Spleen (tissue), 11 donors: ENCODE measurements around the gene GRP. TPM values are rescaled to one million over a fixed set of nuclear protein-coding genes. Genes with fewer than 3 reads are reported as not detected.

ENCODE experiments used
- DNase-seq: peaks from one replicate; pipeline ENCODE4 v3.0.0-alpha.2; 2020
- H3K27ac ChIP-seq, 8 donors: fragments of 200-600 bp; sonication (generic) in 7 of 8; 1 replicate in 4 of 8; 2 replicates in 4 of 8; pipeline versions ENCODE4 v1.5.0 to v1.8.0; 2016 to 2021; ENCODE audit warnings: inconsistent platforms in 4 of 8, mild to moderate bottlenecking in 4 of 8, moderate library complexity in 1 of 8
- H3K27me3 ChIP-seq, 7 donors: fragments of 200-600 bp; sonication (generic) in 6 of 7; replicated peaks in 1 of 7; 1 replicate in 4 of 7; 2 replicates in 3 of 7; pipeline versions ENCODE4 v1.5.0 to v1.8.0; 2016 to 2021; ENCODE audit warnings: inconsistent platforms in 3 of 7, mild to moderate bottlenecking in 1 of 7
- H3K36me3 ChIP-seq, 6 donors: fragments of 200-600 bp; sonication (generic) in 5 of 6; 1 replicate in 4 of 6; 2 replicates in 2 of 6; pipeline versions ENCODE4 v1.5.0 to v1.8.0; 2016 to 2021; ENCODE audit warnings: inconsistent platforms in 2 of 6
- H3K4me1 ChIP-seq, 6 donors: fragments of 200-600 bp; sonication (generic) in 5 of 6; 1 replicate in 3 of 6; 2 replicates in 3 of 6; pipeline versions ENCODE4 v1.5.0 to v1.8.0; 2016 to 2021; ENCODE audit warnings: inconsistent platforms in 3 of 6
- H3K4me3 ChIP-seq, 8 donors: fragments of 200-600 bp; sonication (generic) in 7 of 8; 1 replicate in 4 of 8; 2 replicates in 4 of 8; pipeline versions ENCODE4 v1.5.0 to v1.8.0; 2016 to 2021; ENCODE audit warnings: inconsistent platforms in 4 of 8, mild to moderate bottlenecking in 4 of 8, moderate library complexity in 2 of 8
- H3K9me3 ChIP-seq, 8 donors: fragments of 200-600 bp; sonication (generic) in 7 of 8; 1 replicate in 4 of 8; 2 replicates in 4 of 8; pipeline versions ENCODE4 v1.5.0 to v1.8.0; 2016 to 2021; ENCODE audit warnings: inconsistent platforms in 4 of 8
- POLR2A ChIP-seq, 3 donors: fragments of 450-650 bp; IDR thresholded peaks; one replicate each; pipeline ENCODE4 v1.5.1; 2017; ENCODE audit warnings: antibody characterized with exemption in 3 of 3, mild to moderate bottlenecking in 1 of 3
- POLR2AphosphoS5 ChIP-seq, 3 donors: sonication (generic); formaldehyde crosslinking; IDR thresholded peaks; one replicate each; pipeline ENCODE4 v1.5.1; 2017; ENCODE audit warnings: antibody characterized with exemption in 3 of 3
- WGBS, 5 donors: extraction: QIAGEN DNeasy Blood & Tissue Kit in 3 of 5; methylation state at CpG; one replicate each; pipeline versions ENCODE4 v1.1.5 to v1.1.7; 2013 to 2018; 5-methylcytosine and 5-hydroxymethylcytosine counted together
- intact Hi-C: fragments of 100-400 bp; cut with DNase I; formaldehyde crosslinking; loops from one replicate; pipeline ENCODE4 v1.15.0; 2023; ENCODE audit warnings: low total_unique reads
- polyA plus RNA-seq, 3 donors: library from polyadenylated mRNA; stranded (reverse); fragments of 200-250 nt; gene quantifications; one replicate each; pipeline ENCODE4 v1.2.1, GENCODE V29; 2013
- total RNA-seq, 7 donors: library from RNA; depleted of rRNA in 3 of 7; stranded (reverse); fragments of >200 nt in 3 of 7; fragmentation: NEBNext Ultra II Directional in 4 of 7; extraction: Animal tissue kit (Norgen Biotek cat#: 25700) in 4 of 7; gene quantifications; one replicate each; pipeline versions ENCODE4 v1.1.0 to v1.2.1, GENCODE V29; 2016 to 2021
- TF ChIP-seq, protein P1 (sequence below), 11 experiments: fragments of 200-600 bp in 7 of 11; fragments of 450-650 bp in 4 of 11; sonication (generic) in 4 of 11; IDR thresholded peaks in 8 of 11; conservative IDR thresholded peaks in 3 of 11; 1 replicate in 7 of 11; 2 replicates in 4 of 11; pipeline versions ENCODE4 v1.4.0 to v1.8.0; 2016 to 2021; ENCODE audit warnings: antibody characterized with exemption in 11 of 11, inconsistent platforms in 4 of 11, mild to moderate bottlenecking in 1 of 11
- donor health status: healthy with polysubstance abuse.
- donor health status: DM: no; HTN: no; CAD: no; lungs with moderate emphysema.
- donor health status: DM: no; HTN: no; CAD: no.
- donor health status: Bipolar disorder and iron deficiency.
- donor health status: healthy.
- donor health status: DM: no; HTN: no; CAD: no.
- donor health status: DM: yes; HTN: yes; CAD: no.

The GRP gene
- total and polyA plus RNA-seq, 10 donors, result not detected

- no peak overlapping the region for H3K27ac ChIP-seq
- H3K36me3 ChIP-seq, result no peaks in the 10 kb centered on the region
- intact Hi-C loops, result no loop called here
- H3K4me1 ChIP-seq, result no peaks in the 10 kb centered on the region
- 56 to 71% (median 60%) methylated on average over 6 of the region's 6 CpGs for WGBS, 5 donors
- DNase-seq, result no peak
- no peaks in the 10 kb centered on the region for H3K9me3 ChIP-seq
- no peak for TF ChIP-seq POLR2A (IDR thresholded peaks at IDR 0.05)
- TF ChIP-seq, protein P1, sequence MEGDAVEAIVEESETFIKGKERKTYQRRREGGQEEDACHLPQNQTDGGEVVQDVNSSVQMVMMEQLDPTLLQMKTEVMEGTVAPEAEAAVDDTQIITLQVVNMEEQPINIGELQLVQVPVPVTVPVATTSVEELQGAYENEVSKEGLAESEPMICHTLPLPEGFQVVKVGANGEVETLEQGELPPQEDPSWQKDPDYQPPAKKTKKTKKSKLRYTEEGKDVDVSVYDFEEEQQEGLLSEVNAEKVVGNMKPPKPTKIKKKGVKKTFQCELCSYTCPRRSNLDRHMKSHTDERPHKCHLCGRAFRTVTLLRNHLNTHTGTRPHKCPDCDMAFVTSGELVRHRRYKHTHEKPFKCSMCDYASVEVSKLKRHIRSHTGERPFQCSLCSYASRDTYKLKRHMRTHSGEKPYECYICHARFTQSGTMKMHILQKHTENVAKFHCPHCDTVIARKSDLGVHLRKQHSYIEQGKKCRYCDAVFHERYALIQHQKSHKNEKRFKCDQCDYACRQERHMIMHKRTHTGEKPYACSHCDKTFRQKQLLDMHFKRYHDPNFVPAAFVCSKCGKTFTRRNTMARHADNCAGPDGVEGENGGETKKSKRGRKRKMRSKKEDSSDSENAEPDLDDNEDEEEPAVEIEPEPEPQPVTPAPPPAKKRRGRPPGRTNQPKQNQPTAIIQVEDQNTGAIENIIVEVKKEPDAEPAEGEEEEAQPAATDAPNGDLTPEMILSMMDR (IDR thresholded peaks at IDR 0.05 in 8 of 11, conservative IDR thresholded peaks at IDR 0.05 in 3 of 11), result no peak
- no peak for TF ChIP-seq POLR2AphosphoS5 (IDR thresholded peaks at IDR 0.05)
- H3K4me3 ChIP-seq, result no peak overlapping the region
- peaks cover 0 to 7% (median 0%) of the 10 kb centered on the region in 7 donors for H3K27me3 ChIP-seq
These were observed 12.5 kb upstream of the GRP start for GRCh38 chr18:59207506-59207905.

GRCh38 chr18:59208602-59209125, 11.3 kb upstream of the GRP start:
- intact Hi-C loops, result no loop called here
- Histone ChIP-seq H3K27ac (no peak overlapping the region), H3K4me3 (no peak overlapping the region), H3K27me3 (peaks cover 0 to 6% (median 0%) of the 10 kb centered on the region in 7 donors), H3K4me1 (no peaks in the 10 kb centered on the region), H3K36me3 (no peaks in the 10 kb centered on the region), H3K9me3 (no peaks in the 10 kb centered on the region)
- 68 to 81% (median 76%) methylated on average over 6 of the region's 6 CpGs for WGBS, 5 donors
- DNase-seq, result no peak
- TF ChIP-seq POLR2A (IDR thresholded peaks at IDR 0.05), result no peak
- TF ChIP-seq POLR2AphosphoS5 (IDR thresholded peaks at IDR 0.05), result no peak
- TF ChIP-seq, protein P1 (IDR thresholded peaks at IDR 0.05 in 8 of 11, conservative IDR thresholded peaks at IDR 0.05 in 3 of 11), result no peak

DNA sequence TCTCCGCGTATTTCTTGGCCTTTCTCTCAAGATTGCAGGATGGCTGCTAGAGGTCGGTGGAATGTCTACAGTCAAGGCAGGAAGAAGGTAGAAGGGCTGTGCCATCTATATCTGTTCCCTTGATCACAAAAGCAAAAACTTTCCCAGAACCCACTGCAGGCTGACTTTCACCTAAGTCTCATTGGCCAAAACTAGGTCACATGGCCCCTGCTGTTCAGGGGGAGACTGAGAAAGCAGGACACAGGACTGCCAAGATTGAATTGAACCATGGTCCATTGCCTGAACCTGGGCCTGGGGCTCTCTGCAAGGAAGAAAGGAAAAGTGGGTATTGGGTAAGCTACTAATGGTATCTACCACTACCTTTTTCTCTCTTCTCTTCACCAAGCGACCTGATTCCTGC, 9.7 kb upstream of the GRP start:
- no peaks in the 10 kb centered on the region for H3K4me1 ChIP-seq
- TF ChIP-seq POLR2AphosphoS5 (IDR thresholded peaks at IDR 0.05), result no peak
- TF ChIP-seq POLR2A (IDR thresholded peaks at IDR 0.05), result no peak
- TF ChIP-seq, protein P1 (IDR thresholded peaks at IDR 0.05 in 8 of 11, conservative IDR thresholded peaks at IDR 0.05 in 3 of 11), result no peak
- 85 to 96% (median 94%) methylated on average over 4 of the region's 4 CpGs for WGBS, 5 donors
- H3K36me3 ChIP-seq, result no peaks in the 10 kb centered on the region
- H3K27ac ChIP-seq, result no peak overlapping the region
- no peak for DNase-seq
- no peak overlapping the region for H3K4me3 ChIP-seq
- intact Hi-C loops, result no loop called here
- no peaks in the 10 kb centered on the region for H3K9me3 ChIP-seq
- H3K27me3 ChIP-seq, result peaks cover 0 to 21% (median 0%) of the 10 kb centered on the region in 7 donors

GRCh38 chr18:59211629-59212028, 8.3 kb upstream of the GRP start:
- peaks cover 0 to 32% (median 0%) of the 10 kb centered on the region in 7 donors for H3K27me3 ChIP-seq
- H3K9me3 ChIP-seq, result no peaks in the 10 kb centered on the region
- no peaks in the 10 kb centered on the region for H3K36me3 ChIP-seq
- TF ChIP-seq POLR2AphosphoS5 (IDR thresholded peaks at IDR 0.05) (no peak), POLR2A (IDR thresholded peaks at IDR 0.05) (no peak)
- TF ChIP-seq, protein P1 (IDR thresholded peaks at IDR 0.05 in 8 of 11, conservative IDR thresholded peaks at IDR 0.05 in 3 of 11), result no peak
- intact Hi-C loops, result no loop called here
- WGBS, 5 donors, result 83 to 94% (median 90%) methylated on average over 2 of the region's 2 CpGs
- no peaks in the 10 kb centered on the region for H3K4me1 ChIP-seq
- no peak overlapping the region for H3K27ac ChIP-seq
- no peak for DNase-seq
- no peak overlapping the region for H3K4me3 ChIP-seq
